NCI-H1092 treated with DMSO at 0.1 percent for 48 hours (cell line): Measurements from ENCODE around the gene EPN3.
A peak's percentile ranks its signal among the peaks of the same experiment; 100 is the strongest.

Source experiments
- DNase-seq: peaks from one replicate; lab custom pipeline; 2025; lab: John Stamatoyannopoulos, UW

Gene EPN3

DNA sequence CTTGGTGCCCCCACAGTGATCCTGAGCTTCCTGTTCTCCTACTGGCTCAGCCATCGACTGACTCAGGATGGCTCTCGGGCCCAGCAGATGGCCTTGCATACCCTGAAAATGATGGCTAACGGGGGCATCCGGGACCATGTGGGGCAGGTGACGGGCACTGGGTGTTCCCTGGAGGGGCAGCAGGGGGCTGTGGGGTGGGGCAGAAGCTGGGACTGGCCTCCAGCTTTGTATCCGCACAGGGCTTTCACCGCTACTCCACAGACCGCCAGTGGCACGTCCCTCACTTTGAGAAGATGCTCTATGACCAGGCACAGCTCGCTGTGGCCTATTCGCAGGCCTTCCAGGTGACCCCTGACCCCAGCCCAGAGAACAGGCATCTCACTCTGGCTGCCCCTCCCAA lies 17.4 kb downstream of the EPN3 start:
- DNase-seq = no peak

DNA sequence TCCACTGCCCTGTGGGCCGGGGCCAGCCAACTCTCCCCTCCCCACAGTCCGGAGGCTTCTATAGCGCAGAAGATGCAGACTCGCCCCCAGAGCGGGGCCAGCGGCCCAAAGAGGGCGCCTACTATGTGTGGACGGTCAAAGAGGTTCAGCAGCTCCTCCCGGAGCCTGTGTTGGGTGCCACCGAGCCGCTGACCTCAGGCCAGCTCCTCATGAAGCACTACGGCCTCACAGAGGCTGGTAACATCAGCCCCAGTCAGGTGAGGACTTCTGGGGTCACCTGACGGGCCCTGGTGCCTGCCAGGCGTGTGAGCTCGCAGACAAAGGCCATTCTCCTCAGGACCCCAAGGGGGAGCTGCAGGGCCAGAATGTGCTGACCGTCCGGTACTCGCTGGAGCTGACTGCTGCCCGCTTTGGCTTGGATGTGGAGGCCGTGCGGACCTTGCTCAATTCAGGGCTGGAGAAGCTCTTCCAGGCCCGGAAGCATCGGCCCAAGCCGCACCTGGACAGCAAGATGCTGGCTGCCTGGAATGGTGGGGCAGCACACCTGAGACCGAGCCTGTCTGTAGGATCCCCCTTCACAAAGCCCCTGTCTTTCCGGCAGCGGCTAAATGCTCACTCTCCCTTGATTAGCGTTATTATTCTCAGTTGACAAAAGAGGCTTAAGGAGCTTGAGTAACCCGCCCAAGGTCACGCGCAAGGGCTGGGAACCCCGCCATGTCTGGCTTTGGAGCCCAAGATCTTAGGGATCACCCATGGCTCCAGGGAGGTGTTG lies 18.3 kb downstream of the EPN3 start:
- peak; percentile 72 for DNase-seq

DNA sequence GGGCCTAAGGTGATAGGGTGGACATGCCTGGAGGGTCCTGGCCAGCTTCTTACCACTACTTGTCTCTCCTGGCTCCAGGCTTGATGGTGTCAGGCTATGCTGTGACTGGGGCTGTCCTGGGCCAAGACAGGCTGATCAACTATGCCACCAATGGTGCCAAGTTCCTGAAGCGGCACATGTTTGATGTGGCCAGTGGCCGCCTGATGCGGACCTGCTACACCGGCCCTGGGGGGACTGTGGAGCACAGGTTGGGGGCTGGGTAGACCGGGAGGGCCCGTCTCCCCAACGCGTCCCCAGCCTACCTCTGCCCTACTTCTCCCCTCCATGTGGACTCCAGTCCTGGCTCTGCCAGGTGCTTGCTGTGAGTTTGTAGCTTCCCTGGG lies 18.9 kb downstream of the EPN3 start:
- DNase-seq = no peak

DNA sequence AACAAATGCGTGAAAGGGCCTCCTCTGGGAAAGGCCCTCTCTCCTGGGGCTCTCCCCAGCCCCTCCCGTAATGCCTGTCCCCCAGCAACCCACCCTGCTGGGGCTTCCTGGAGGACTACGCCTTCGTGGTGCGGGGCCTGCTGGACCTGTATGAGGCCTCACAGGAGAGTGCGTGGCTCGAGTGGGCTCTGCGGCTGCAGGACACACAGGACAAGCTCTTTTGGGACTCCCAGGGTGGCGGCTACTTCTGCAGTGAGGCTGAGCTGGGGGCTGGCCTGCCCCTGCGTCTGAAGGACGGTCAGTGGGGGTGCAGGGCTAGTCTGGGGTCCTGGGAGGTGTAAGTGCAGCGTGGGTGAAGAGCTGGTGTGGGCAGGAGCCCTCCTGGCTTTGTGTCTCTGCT lies 19.3 kb downstream of the EPN3 start:
- DNase-seq = no peak

DNA sequence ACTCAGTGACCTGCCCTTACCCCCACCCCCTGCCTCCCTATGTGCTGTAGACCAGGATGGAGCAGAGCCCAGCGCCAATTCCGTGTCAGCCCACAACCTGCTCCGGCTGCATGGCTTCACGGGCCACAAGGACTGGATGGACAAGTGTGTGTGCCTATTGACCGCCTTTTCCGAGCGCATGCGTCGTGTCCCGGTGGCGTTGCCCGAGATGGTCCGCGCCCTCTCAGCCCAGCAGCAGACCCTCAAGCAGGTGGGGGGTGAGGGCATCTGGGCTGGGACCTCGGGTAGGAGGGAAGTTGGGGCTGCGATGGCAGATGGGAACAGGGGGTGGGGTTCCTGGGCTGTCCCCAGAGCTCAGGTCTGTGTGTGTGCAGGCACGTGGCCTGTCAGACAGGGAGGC lies 21.7 kb downstream of the EPN3 start:
- DNase-seq = no peak

DNA sequence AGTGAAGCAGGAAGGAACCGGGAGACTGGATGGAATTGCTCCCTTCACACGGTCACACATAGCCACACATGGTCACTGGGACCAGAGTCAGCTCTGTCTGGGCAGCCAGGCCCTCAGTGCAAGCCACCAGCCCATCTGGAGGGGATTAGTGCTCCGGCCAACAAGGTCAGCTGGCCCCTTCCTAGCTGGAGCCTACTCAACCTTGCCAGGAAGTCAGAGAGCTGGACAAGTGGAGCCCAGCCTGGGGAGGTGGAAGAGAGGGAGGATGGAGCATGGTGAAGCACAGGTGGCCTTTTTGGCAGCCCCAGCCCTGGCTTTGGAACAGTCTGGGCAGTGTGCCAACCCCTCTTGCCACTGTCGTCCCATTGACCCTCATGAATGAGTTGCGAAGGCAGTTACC lies 24.3 kb downstream of the EPN3 start:
- peak; percentile 89 for DNase-seq

DNA sequence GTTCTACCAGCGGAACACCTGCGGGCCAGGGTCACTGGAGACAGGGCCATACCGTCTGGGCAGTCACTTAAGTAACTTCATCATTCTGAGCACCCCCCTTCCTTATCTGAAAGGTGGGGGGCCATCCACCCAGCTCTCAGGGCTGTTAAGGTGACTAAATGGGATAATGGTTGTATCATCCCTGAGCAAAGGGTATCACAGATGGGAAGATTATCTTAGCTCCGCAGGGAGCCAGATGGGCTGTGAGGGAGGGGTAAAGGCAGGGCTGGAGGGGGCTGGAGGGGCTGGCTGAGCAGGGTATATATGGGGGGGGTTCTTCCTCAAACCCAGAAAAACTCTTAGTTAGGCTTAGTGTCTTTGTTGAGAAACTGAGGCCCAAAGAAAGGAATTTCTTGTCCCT lies 25.1 kb downstream of the EPN3 start:
- no peak for DNase-seq

DNA sequence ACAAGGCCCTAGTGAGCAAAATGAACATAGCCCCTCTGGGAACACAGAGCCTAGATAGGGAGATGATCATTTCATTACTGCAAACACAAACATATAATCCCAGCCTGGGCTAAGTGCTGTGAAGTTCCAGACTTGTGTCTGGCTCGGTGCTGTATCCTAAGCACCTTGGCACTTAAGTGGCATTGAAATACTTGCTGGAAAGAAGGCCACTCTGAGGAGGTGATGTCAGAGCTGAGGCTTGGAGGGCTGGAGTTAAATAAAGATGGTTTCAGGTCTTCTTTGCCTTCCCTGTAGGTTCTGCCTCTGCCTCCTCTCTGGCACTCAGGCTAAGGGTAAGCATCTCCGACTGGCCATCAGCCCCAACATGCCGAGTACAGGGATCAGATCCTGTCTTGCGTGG lies 25.6 kb downstream of the EPN3 start:
- DNase-seq = no peak

DNA sequence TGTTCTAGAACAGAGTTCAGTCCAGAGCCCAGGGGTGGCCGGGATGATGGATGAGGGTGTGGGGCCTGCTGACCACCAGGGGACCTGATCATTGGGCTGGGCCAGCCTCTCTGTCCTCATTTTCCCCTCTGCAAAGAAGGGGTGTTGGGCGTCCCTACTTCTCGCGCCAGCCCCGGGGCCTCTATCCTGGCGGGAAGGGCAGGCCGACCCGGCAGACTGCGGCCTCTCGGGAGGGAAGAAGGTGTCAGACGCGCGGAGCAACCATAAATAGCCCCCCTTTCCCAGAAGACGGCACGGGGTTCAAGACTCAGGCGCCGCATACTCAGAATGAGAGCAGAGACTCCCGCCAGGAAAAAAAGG lies 26.0 kb downstream of the EPN3 start:
- DNase-seq = no peak

DNA sequence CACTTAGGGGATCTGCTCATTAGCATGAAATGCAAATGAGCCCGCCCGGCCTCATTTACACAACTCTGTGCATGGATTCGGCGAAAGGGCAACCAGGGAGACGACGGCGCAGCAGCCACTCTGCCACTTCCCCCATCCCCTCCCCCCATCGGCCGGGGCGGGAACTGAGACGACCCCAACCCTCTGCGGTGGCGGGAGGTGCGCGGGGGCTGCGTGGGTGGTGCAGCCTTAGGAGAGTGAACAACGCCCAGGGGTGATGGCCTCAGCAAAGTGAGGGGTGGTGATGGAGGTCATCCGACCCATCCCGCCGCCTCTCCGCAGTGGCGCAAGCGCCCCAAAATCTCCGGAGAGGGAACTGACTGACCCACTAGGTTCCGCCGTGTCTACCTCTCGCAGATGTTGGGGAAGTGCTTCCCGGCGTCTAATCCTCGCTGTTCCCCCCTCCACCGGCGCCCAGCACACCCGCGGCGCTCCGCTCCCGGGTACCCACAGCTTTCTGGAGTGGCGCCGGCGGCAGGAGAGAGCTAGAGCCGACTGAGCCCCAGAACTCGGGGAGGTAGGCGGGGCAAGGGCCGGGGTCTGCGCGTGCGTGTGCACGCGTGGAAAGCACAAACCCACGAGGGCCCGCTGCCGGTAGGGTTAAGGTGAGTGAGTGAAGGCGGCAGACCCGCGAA lies 26.5 kb downstream of the EPN3 start:
- no peak for DNase-seq

DNA sequence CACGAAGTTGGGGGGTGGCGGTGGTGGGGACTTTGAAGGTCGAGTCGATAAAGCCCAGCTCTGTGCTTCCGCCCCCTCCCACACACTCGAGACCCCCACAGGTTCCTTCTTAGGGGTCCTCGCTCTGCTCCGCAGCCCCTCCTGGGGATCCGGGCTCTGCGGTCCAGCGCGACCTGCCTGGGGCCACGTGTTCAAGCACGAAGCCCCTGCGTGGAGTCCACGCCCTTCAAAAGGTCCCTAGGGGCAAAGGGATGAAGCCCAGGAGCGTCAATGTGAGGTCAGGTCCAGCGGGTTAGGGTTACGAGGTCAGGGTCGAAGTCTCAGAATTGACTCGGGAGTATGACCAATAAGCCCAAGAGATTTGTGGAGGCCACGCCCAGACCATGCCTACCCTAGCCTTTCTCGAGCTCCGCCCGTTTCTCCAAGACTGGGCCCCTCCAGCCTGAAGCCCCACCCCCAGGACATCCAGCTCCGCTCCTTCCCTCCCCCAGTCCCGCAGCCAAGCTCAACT lies 27.2 kb downstream of the EPN3 start:
- DNase-seq = no peak

DNA sequence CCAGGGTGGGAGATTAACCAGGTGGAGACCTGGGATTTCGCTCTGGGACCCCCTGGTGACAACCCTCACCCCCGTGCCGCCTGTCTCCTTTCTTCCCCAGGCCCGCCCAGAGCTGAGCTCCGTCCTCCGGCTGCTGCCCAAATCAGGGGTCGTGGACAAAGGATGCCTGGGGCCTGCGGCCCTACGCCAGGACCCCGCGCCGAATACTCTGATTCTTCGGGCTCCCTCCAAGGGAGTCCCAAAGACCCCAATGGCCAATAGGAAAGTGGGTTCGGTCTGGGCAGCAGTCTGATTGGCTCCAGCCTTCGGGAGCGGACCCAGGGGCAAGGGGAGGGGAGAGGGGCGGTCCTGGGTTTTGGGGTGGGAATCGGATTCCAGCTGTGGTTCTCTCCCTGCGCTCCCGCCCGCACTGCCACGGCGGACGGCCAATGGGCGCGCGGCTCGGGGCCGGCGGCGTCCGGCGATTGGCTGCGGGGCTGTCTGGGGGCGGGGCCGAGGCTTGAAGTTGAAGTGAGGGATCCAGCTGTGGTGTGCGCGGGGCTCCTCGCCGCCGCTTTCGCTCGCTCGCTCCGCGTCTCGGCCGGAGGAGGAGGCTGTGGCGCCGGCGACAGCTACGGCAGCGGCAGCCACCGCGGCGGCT lies 27.8 kb downstream of the EPN3 start, which contains the start of gene CACNA1G:
CACNA1G (plus strand) TSS at position 531 of the 640 bp plus-strand sequence. CDS start 745 bp downstream, outside the sequence.
- peak; percentile 79 for DNase-seq

DNA sequence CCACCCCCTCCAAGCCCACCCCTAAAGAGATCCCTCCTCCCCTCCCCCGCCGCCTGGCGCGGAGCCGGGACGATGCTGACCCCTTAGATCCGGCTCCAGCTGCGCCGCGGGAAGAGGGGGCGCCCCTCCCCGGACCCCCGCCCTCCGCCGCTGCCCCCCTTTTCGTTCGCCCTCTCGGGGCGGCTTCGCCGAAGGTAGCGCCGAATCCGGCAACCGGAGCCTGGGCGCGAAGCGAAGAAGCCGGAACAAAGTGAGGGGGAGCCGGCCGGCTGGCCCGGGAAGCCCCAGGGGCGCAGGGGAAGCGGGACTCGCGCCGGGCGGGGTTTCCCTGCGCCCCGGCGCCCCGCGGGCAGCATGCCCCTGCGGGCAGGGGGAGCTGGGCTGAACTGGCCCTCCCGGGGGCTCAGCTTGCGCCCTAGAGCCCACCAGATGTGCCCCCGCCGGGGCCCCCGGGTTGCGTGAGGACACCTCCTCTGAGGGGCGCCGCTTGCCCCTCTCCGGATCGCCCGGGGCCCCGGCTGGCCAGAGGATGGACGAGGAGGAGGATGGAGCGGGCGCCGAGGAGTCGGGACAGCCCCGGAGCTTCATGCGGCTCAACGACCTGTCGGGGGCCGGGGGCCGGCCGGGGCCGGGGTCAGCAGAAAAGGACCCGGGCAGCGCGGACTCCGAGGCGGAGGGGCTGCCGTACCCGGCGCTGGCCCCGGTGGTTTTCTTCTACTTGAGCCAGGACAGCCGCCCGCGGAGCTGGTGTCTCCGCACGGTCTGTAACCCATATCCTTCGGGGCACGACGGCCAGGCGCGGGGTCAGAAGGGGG lies 28.6 kb downstream of the EPN3 start:
- peak; percentile 5 for DNase-seq

DNA sequence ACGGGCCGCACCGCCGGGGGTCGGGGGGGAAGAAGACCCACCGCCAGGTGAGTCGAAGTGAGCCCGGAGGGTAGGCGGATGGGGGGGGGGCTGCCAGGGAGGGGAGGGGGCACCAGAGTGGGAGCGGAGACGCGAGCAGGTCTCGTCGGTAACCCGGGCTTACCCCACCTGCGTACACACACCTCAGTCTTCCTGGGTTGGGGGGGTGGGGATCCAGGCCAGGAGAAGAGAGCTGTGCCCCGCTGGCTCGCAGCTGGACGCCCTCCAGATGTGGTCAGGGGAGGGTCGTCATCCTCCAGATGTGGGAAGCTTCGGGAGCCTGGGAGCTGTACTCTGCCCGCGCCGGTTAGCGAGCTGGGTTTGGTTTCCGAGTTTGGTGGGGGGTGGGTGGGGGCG lies 29.2 kb downstream of the EPN3 start:
- no peak for DNase-seq

DNA sequence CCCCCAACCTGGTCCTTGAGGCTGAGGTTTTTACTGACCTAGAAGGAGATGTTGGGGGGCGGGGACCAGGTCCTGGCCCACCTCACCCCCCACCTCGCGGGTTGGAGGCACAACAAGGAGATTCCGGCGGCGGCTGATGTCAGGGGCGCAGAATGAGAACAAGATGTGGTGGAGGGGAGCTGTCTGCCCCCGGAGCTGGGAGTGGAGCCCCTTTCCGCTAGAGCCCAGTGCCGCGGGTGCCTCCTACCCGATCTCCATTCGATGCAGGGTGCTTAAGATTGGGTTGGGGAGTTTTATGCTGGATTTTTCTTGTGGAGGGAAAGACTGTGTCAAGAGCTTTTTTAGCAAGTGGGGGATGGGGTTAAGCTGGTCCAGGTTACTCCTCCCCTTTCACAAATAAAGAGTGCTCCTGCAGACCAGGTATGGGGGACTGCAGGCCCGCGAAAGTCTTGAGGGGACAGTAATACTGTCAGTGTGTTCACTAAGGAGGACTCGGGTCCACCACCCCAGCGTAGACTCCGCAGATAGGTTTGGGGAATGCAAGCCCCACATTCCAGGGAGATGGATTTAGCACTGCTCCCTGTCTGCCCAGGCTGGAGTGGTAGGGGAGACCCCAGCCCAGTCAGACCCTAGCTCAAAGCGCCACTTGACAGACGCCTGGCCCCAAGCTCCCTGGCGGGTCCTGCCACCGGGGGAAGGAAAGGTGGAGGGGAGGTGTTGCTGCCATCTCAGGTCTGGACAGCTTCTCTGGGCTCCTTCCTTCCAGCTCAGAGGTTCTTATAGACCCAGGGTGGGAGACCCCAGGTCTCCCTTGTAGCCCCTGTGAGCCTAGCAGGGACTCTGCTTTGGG lies 29.9 kb downstream of the EPN3 start:
- DNase-seq = no peak

DNA sequence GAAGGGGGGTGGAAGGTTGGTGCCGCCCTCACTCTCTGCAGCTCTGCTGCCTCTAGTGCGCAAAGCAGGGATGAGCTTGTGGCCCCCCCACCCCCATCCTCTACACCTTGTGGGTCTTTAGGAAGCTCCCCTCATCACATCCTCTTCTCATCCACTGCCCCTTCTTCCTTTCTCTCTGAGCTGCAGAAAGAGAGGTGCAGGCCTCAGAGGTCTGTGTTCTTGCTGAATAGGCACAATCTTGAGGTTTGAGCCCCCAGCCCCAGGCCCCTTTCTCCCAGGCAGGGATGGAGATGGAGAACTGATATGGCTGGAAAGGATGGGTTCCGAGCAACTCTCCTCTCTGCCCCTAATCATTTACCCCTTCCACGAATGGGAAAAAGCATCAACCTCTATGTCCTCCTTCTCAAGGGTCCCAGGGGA lies 30.6 kb downstream of the EPN3 start:
- DNase-seq = no peak

DNA sequence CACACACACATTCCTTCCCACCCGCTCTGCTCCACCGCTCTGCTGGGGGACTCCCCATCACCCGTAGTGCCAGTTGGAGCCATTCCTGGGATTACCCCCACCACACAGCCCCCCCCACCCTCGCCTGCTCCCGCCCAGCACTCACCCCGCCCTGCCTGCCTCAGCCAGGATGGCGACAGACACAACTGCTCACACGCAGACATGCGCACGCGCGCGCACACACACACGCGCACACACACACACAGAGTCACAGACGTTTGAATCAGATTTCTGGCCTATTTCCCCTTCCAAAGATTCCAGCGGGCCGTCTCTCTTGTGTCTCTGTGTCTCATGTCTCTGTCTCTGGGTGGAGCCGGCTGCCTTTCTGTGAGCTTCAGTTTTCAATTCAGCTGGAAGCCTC lies 32.4 kb downstream of the EPN3 start:
- DNase-seq = no peak

DNA sequence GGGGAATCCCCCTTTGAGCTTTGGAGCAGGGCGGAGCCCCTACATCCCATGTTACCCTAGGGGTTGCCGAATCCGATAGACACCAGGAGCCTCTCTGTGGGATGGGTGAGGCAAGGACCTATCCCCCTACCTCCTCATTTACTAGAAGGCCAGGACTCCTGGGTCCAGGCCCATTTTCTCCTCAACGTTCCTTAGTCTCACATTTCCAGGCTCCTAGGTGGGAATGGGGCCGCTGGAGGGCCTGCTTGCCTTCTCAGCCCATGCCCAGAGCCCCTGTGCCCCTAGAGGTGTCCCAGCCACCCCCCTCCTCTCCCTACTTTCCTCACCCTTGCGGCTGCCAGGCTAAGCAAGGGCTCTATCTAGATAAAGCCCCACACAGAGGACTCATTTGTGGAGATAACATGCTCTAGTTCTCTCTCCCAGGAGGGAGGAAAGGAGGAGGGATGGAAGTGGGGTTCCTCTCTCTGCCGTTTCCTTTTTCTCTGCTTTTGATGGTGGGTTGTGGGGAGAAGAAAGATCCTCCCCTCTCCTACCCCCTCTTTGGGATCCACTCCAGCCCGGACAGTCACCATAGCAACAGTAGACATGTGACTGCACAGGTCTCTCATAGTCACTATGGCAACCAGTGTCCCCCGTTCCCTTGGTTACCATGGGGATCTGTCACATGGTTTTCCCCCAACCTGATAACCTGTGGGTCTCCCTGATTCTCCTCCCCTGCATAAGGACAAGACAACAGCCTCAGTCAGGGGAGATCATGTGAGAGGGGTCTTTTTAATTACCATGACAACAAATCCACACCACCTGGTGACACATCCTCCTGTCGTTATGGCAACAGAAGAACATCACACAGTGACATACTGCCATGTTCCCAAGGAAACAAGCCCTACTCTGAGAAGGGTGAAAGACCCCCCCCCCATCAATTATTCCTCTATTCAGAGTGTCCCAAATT lies 33.1 kb downstream of the EPN3 start:
- DNase-seq = peak; percentile 47

DNA sequence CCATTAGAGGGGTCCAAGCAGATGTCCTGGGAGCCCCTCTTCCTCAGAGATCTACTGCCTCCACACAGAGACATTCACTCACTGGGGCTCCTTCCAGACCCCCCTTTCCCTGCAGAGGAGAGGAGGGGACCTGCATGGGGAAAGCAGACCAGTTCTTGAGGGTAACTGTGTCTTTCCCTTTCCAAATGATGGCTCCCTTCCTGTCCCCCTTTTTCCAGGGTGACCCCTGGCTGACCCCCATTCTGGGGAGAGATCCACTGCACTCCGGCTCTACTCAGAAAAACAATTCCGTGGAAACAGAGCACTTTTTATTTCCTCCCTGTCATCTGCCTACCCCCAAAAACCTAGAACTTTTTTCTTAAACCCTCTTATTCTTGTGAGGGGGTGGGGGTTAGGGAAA lies 34.4 kb downstream of the EPN3 start:
- DNase-seq = no peak

DNA sequence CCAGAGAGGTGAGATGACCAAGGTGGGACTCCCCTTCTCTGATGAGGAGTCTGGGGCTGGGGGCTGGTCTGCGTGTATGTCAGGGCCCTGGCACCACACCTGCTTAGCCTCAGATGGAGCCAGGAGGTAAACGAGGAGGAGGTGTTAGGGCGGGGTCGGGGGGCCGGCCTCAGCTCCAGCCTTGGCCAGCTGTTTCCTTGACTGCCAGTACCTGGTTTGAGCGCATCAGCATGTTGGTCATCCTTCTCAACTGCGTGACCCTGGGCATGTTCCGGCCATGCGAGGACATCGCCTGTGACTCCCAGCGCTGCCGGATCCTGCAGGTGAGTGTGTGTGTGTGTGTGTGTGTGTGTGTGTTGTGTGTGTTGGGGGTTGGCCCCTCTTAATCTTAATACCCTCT lies 36.1 kb downstream of the EPN3 start:
- DNase-seq = no peak
